Loucy (cell line): ENCODE measurements around the gene ARHGAP4.

Experiments used
- CTCF ChIP-seq: fragments of 200-600 bp; sonication (generic); conservative IDR thresholded peaks from 2 replicates; pipeline ENCODE4 v1.5.1; 2014; ENCODE audit warnings: mild to moderate bottlenecking, antibody characterized with exemption, low read length
- EZH2phosphoT487 ChIP-seq: fragments of 200-600 bp; IDR thresholded peaks from 2 replicates; pipeline ENCODE4 v1.6.1; 2018; ENCODE audit warnings: antibody characterized with exemption, mild to moderate bottlenecking, moderate library complexity, borderline replicate concordance

- TF ChIP-seq EZH2phosphoT487 (no peak), CTCF (no peak)
Observed at GRCh38 chrX:153966283-153966688, 40.2 kb upstream of the ARHGAP4 start.
